NCI-H2171 (cell line): ENCODE data around the gene GHRL.

Experiments used
- DNase-seq: peaks from one replicate; lab custom pipeline; 2025; lab: John Stamatoyannopoulos, UW

GHRL gene

GRCh38 chr3:10327592-10327991 is 34.8 kb upstream of the GHRL start:
- DNase-seq = no peak

GRCh38 chr3:10322352-10322710 is 29.6 kb upstream of the GHRL start:
- no peak for DNase-seq

- no peak for DNase-seq
Observed at GRCh38 chr3:10321630-10322351, 29.0 kb upstream of the GHRL start.

- DNase-seq = no peak
Observed at GRCh38 chr3:10320320-10320677, 27.6 kb upstream of the GHRL start.

GRCh38 chr3:10319804-10320203 is 27.1 kb upstream of the GHRL start:
- no peak for DNase-seq

- DNase-seq = no peak
Observed at GRCh38 chr3:10319251-10319650, 26.5 kb upstream of the GHRL start.

GRCh38 chr3:10317961-10318350 is 25.2 kb upstream of the GHRL start:
- DNase-seq = no peak

- DNase-seq = no peak
Observed at GRCh38 chr3:10317311-10317960, 24.7 kb upstream of the GHRL start.

GRCh38 chr3:10315771-10316344 is 23.1 kb upstream of the GHRL start:
- DNase-seq = no peak

- no peak for DNase-seq
Observed at GRCh38 chr3:10315101-10315500, 22.4 kb upstream of the GHRL start.

- DNase-seq = no peak
Observed at GRCh38 chr3:10312861-10313260, 20.1 kb upstream of the GHRL start.

GRCh38 chr3:10312391-10312790 is 19.6 kb upstream of the GHRL start:
- no peak for DNase-seq

- DNase-seq = no peak
Observed at GRCh38 chr3:10311710-10312109, 19.0 kb upstream of the GHRL start.

GRCh38 chr3:10310578-10310977 is 17.8 kb upstream of the GHRL start:
- DNase-seq = no peak

- DNase-seq = no peak
Observed at GRCh38 chr3:10309736-10310135, 17.0 kb upstream of the GHRL start.

GRCh38 chr3:10308678-10309077 is 15.9 kb upstream of the GHRL start:
- DNase-seq = no peak

GRCh38 chr3:10306156-10306555 is 13.4 kb upstream of the GHRL start:
- DNase-seq = no peak

GRCh38 chr3:10305331-10305902 is 12.7 kb upstream of the GHRL start:
- DNase-seq = peak; percentile 51

- DNase-seq = no peak
Observed at GRCh38 chr3:10304905-10305304, 12.2 kb upstream of the GHRL start.

GRCh38 chr3:10303785-10304184 is 11.0 kb upstream of the GHRL start:
- no peak for DNase-seq

- DNase-seq = no peak
Observed at GRCh38 chr3:10303105-10303504, 10.4 kb upstream of the GHRL start.

- DNase-seq = no peak
Observed at GRCh38 chr3:10300087-10300486, 7.3 kb upstream of the GHRL start.

GRCh38 chr3:10299679-10300078 is 6.9 kb upstream of the GHRL start:
- DNase-seq = no peak
